ENCODE measurements around the gene ITPRIP. TPM values are rescaled to one million over a fixed set of nuclear protein-coding genes. Genes with fewer than 3 reads are reported as not detected.
A peak's percentile ranks its signal among the peaks of the same experiment; 100 is the strongest.

Gene ITPRIP
- total and polyA plus RNA-seq, 2 of the 8 experiments (the other 6 are each of a cell fraction or from before 2014, with no cell fraction given), result 15.3 to 16.9 TPM

DNA sequence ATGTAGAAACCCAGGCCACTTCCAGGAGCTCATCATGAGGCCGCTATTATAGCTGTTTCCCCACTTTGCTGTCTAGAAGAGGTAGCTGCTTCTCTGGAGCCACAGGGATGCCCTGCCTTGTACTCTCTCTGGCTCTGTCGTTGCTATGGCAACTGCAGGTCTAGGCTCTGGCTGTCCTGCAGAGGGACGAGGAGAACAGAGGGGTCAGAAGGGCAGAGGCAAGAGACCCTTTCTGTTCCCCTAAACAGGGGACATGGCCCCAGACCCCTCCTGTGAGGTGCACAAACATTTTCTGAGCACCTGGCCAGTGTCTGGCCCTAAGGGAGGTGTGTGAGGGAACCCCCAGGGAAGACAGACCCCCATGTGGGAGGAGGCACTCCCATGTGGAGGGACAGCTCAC, 31.4 kb downstream of the ITPRIP start:
- no peak overlapping the region for H4K5ac ChIP-seq (ENCODE audit: insufficient read length, low read depth, low read length)
- H2BK15ac ChIP-seq (ENCODE audit: low read length), result 0 out of 2 replicates have a peak overlapping the region, but pooled peaks have one; percentile 48
- no peak overlapping the region for H2AK5ac ChIP-seq (ENCODE audit: low read depth, low read length)
- H3K23ac ChIP-seq (ENCODE audit: insufficient read length), result no peak overlapping the region
- no peaks in the 10 kb centered on the region for H3K27me3 ChIP-seq (replicated peaks in 1 of 4; ENCODE audit: control insufficient read depth in 3 of 4, extremely low read depth in 1 of 4, insufficient read depth in 3 of 4, low read length in 3 of 4)
- H3K56ac ChIP-seq (replicated peaks; ENCODE audit: insufficient read length, low read depth, low read length), result no peak overlapping the region
- CTCF ChIA-PET (ENCODE audit: partially characterized antibody), result interaction anchor here (0.9 to 14.8 kb wide), 16 partner anchors 9 to 417 kb away, joined by 3 to 331 read pairs (median 12); partner anchors contain the start of genes CFAP58 and ITPRIP
- H4K91ac ChIP-seq (replicated peaks; ENCODE audit: insufficient read length, low read length), result no peak overlapping the region
- no peak overlapping the region for H3K4me2 ChIP-seq (ENCODE audit: insufficient read depth in 1 of 2, low read depth in 2 of 2, low read length in 2 of 2)
- H3K18ac ChIP-seq (ENCODE audit: extremely low read depth, low read length), result no peak overlapping the region
- POLR2A ChIA-PET (ENCODE audit: partially characterized antibody), result interaction anchor here (0.6 to 3.2 kb wide), 12 partner anchors 7 to 226 kb away, joined by 3 to 23 read pairs (median 4); no protein-coding TSS in a partner anchor
- no peak overlapping the region for H2BK20ac ChIP-seq (ENCODE audit: low read length)
- no peak for TF ChIP-seq SP2 (IDR thresholded peaks at IDR 0.05; ENCODE audit: low read length)
- 0 out of 4 replicates have a peak, but pooled peaks of 1 of the 2 experiments have one; percentile 6 for TF ChIP-seq RAD21 (IDR thresholded peaks at IDR 0.05 in 1 of 2, conservative IDR thresholded peaks at IDR 0.05 in 1 of 2; ENCODE audit: low read depth in 2 of 2, low read length in 2 of 2)
- 89% methylated on average over 3 of the region's 3 CpGs; no CpG with 5 or more reads in 1 of the 2 experiments for WGBS, 2 experiments (ENCODE audit: extremely low coverage in 1 of 2, insufficient coverage in 1 of 2, insufficient read length in 1 of 2, insufficient replicate concordance in 2 of 2, low coverage in 1 of 2, low lambda C conversion rate in 2 of 2, missing lambda C conversion rate in 1 of 2)
- no peak overlapping the region for H3K4me3 ChIP-seq (ENCODE audit: extremely low read depth in 1 of 4, insufficient read depth in 2 of 4, low read depth in 3 of 4, low read length in 4 of 4)
- H3K4me1 ChIP-seq (replicated peaks in 1 of 4; ENCODE audit: control insufficient read depth in 3 of 4, insufficient read depth in 4 of 4, low read length in 3 of 4), result peaks cover 0 to 7% (median 3%) of the 10 kb centered on the region in 4 experiments; a peak in 3 of 7 replicates
- H3K23me2 ChIP-seq (ENCODE audit: low read depth, low read length), result no peaks in the 10 kb centered on the region
- no peaks in the 10 kb centered on the region for H3K79me2 ChIP-seq (ENCODE audit: control insufficient read depth in 1 of 2, insufficient read depth in 2 of 2, low read length in 2 of 2)
- FAIRE-seq (no peak), DNase-seq (ENCODE audit: low read depth in 1 of 2, low spot score in 2 of 2) (no peak)
- H3K27ac ChIP-seq (ENCODE audit: low read depth, low read length), result no peak overlapping the region
- H3K79me1 ChIP-seq (ENCODE audit: low read depth, low read length), result no peaks in the 10 kb centered on the region; the same call in 1 of the 2 replicates
- peaks cover 12 to 14% of the 10 kb centered on the region in 2 experiments for H3K9me3 ChIP-seq (ENCODE audit: insufficient read depth in 2 of 2, low read depth in 1 of 2, low read length in 1 of 2)
- no peak overlapping the region for H2AFZ ChIP-seq (ENCODE audit: low read length)
- H4K20me1 ChIP-seq (replicated peaks in 1 of 2; ENCODE audit: control insufficient read depth in 1 of 2, insufficient read depth in 2 of 2, low read length in 2 of 2), result peaks cover 0 to 7% of the 10 kb centered on the region in 2 experiments
- no peak overlapping the region for H2BK120ac ChIP-seq (replicated peaks; ENCODE audit: low read depth, low read length)
- no peak overlapping the region for H4K8ac ChIP-seq (ENCODE audit: extremely low read depth, insufficient read depth, low read length)
- H2BK5ac ChIP-seq (ENCODE audit: low read depth, low read length), result no peak overlapping the region
- H3K4ac ChIP-seq (replicated peaks; ENCODE audit: insufficient read length, low read depth, low read length), result no peak overlapping the region
- 0 out of 8 replicates have a peak, but pooled peaks cover 0 to 5% (median 0%) of the 10 kb centered on the region in 4 experiments for H3K36me3 ChIP-seq (ENCODE audit: control insufficient read depth in 2 of 4, insufficient read depth in 4 of 4, low read length in 3 of 4)
- H3K14ac ChIP-seq (ENCODE audit: insufficient read length), result no peak overlapping the region
- no peak overlapping the region for H2BK12ac ChIP-seq (ENCODE audit: low read depth, low read length)
- H3K9ac ChIP-seq (replicated peaks in 1 of 4; ENCODE audit: extremely low read depth in 1 of 4, low read depth in 3 of 4, low read length in 3 of 4), result no peak overlapping the region; a peak in 1 of 7 replicates

All from H1 (cell line).